ENCODE measurements around the gene ADI1.
"Not testable (repeated sequence)": the region's sequence is repeated elsewhere in the genome, so short reads cannot be mapped to it uniquely, and the experiment has no call there.

The ADI1 gene

DNA sequence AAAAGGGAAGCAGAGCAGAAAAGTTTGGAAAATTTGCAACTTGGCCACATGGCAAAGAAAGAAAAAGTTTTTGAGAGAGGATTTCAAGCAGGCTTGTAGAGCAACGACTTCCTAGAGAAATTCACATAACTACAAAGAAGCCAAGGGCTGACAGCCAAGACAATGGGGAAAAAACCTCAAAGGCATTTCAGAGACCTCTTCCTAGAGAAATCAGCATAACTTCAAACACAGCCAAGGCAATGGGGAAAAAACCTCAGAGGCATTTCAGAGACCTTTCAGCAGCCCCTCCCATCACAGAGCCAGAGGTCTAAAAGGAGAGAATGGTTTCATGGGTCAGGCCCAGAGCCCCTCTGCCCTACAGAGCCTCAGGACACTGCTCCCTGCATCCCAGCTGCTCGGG, 7.2 kb downstream of the ADI1 start:
- no peak overlapping the region for H3K4me3 ChIP-seq (ENCODE audit: low read depth, low read length)
- H3K27me3 ChIP-seq (ENCODE audit: control insufficient read depth, insufficient read depth, low read length): no peaks in the 10 kb centered on the region
- H3K36me3 ChIP-seq (ENCODE audit: control insufficient read depth, insufficient read depth, low read length): peaks cover 22% of the 10 kb centered on the region
- peaks cover 10% of the 10 kb centered on the region for H3K9me3 ChIP-seq (ENCODE audit: control insufficient read depth, insufficient read depth, low read depth, low read length)
- no peak overlapping the region for H3K9ac ChIP-seq (ENCODE audit: low read length)
- H3K27ac ChIP-seq (ENCODE audit: low read depth, low read length): no peak overlapping the region
- H3K4me1 ChIP-seq (ENCODE audit: control insufficient read depth, insufficient read depth, low read length): no peaks in the 10 kb centered on the region

DNA sequence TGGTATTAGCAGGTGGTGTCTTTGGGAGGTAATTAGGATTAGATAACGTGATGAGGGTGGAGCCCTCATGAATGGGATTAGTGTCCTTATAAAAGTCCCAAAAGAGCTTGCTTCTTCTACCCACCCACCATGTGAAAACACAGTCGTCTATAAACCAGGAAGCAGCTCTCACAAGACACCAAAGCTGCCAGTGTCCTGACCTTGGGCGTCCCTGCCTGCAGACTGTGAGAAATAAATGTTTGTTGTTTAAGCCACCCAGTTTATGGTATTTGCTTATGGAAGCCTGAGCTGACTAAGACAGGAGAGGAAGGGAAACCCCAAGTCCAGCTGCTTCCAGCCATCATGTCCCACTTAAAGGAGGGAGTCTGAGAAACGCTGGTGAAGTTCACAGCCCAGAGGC, 13.6 kb downstream of the ADI1 start:
- Histone ChIP-seq H3K9me3 (ENCODE audit: control insufficient read depth, insufficient read depth, low read depth, low read length) (no peaks in the 10 kb centered on the region), H3K36me3 (ENCODE audit: control insufficient read depth, insufficient read depth, low read length) (peaks cover 1% of the 10 kb centered on the region; the same call in 1 of the 2 replicates), H3K4me3 (ENCODE audit: low read depth, low read length) (no peak overlapping the region), H3K27ac (ENCODE audit: low read depth, low read length) (no peak overlapping the region), H3K4me1 (ENCODE audit: control insufficient read depth, insufficient read depth, low read length) (no peaks in the 10 kb centered on the region), H3K27me3 (ENCODE audit: control insufficient read depth, insufficient read depth, low read length) (no peaks in the 10 kb centered on the region), H3K9ac (ENCODE audit: low read length) (no peak overlapping the region)

DNA sequence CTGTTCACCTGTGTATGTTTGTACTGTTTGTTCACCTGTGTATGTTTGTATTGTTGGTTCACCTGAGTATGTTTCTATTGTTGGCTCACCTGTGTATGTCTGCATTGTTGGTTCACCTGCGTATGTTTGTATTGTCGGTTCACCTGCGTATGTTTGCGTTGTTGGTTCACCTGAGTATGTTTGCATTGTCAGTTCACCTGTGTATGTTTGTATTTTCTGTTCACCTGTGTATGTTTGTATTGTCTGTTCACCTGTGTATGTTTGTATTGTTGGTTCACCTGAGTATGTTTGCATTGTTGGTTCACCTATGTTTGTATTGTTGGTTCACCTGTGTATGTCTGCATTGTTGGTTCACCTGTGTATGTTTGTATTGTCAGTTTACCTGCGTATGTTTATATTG, 14.6 kb downstream of the ADI1 start:
- Histone ChIP-seq H3K4me1 (ENCODE audit: control insufficient read depth, insufficient read depth, low read length) (no peaks in the 10 kb centered on the region), H3K4me3 (ENCODE audit: low read depth, low read length) (no peak overlapping the region), H3K9me3 (ENCODE audit: control insufficient read depth, insufficient read depth, low read depth, low read length) (no peaks in the 10 kb centered on the region), H3K27ac (ENCODE audit: low read depth, low read length) (no peak overlapping the region), H3K9ac (ENCODE audit: low read length) (no peak overlapping the region), H3K36me3 (ENCODE audit: control insufficient read depth, insufficient read depth, low read length) (peaks cover 7% of the 10 kb centered on the region; the same call in 1 of the 2 replicates), H3K27me3 (ENCODE audit: control insufficient read depth, insufficient read depth, low read length) (no peaks in the 10 kb centered on the region)

DNA sequence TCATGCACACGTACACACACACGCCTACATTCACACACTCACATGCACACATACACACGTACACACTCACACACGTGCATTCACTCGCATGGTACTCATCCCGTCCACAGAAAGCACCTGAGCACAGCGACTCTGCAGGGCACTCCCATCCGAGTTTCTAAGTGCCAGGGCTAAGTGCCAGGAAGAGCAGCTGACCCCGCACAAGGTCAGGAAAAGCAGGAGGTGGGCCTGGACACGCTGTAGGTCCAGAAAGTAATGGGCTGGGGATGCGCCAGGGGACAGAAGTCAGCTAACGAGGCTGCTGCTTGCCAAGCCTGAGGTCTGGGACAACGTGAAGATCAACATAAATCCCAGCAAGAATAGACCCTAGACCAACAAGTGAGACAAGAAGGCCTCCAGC, 15.8 kb downstream of the ADI1 start:
- no peaks in the 10 kb centered on the region for H3K9me3 ChIP-seq (ENCODE audit: control insufficient read depth, insufficient read depth, low read depth, low read length)
- H3K9ac ChIP-seq (ENCODE audit: low read length): no peak overlapping the region
- no peak overlapping the region for H3K4me3 ChIP-seq (ENCODE audit: low read depth, low read length)
- no peak overlapping the region for H3K27ac ChIP-seq (ENCODE audit: low read depth, low read length)
- peaks cover 7% of the 10 kb centered on the region; the same call in 1 of the 2 replicates for H3K36me3 ChIP-seq (ENCODE audit: control insufficient read depth, insufficient read depth, low read length)
- no peaks in the 10 kb centered on the region for H3K4me1 ChIP-seq (ENCODE audit: control insufficient read depth, insufficient read depth, low read length)
- no peaks in the 10 kb centered on the region for H3K27me3 ChIP-seq (ENCODE audit: control insufficient read depth, insufficient read depth, low read length)

- no peaks in the 10 kb centered on the region for H3K4me1 ChIP-seq (ENCODE audit: control insufficient read depth, insufficient read depth, low read length)
- H3K27ac ChIP-seq (ENCODE audit: low read depth, low read length): no peak overlapping the region
- no peak overlapping the region for H3K4me3 ChIP-seq (ENCODE audit: low read depth, low read length)
- H3K36me3 ChIP-seq (ENCODE audit: control insufficient read depth, insufficient read depth, low read length): peaks cover 7% of the 10 kb centered on the region; the same call in 1 of the 2 replicates
- H3K27me3 ChIP-seq (ENCODE audit: control insufficient read depth, insufficient read depth, low read length): no peaks in the 10 kb centered on the region
- H3K9me3 ChIP-seq (ENCODE audit: control insufficient read depth, insufficient read depth, low read depth, low read length): no peaks in the 10 kb centered on the region
- no peak overlapping the region for H3K9ac ChIP-seq (ENCODE audit: low read length)
These were observed 16.3 kb downstream of the ADI1 start for GRCh38 chr2:3503046-3503445.

DNA sequence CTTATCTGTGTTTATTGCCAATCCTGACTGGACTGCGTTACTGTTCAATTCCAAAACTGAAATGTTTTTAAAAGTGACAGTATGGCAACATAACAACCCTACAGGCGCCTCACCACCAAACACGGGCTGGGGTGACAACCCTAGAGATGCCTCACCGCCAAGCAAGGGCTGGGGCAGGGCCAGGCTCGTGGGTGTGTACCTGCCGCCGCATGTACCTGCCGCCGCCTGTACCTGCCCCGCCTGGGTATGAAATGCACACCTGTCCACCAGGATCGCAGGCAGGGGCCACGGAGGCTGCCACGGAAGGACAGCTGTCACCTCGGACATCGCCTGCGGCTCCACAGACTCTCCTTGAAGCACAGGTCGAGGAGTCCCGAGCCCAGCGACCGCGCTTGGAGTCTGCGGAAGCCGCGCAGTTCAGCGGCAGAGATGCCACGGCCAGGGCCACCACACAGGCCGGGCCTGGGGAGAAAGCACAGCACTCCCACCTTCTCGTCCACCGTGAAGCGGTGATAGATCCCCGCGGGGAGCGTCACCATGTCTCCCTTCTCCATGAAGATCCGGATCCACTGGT, 18.9 kb downstream of the ADI1 start:
- H3K27ac ChIP-seq (ENCODE audit: low read depth, low read length): no peak overlapping the region
- no peak overlapping the region for H3K4me3 ChIP-seq (ENCODE audit: low read depth, low read length)
- no peaks in the 10 kb centered on the region for H3K9me3 ChIP-seq (ENCODE audit: control insufficient read depth, insufficient read depth, low read depth, low read length)
- no peaks in the 10 kb centered on the region for H3K27me3 ChIP-seq (ENCODE audit: control insufficient read depth, insufficient read depth, low read length)
- peaks cover 7% of the 10 kb centered on the region; the same call in 1 of the 2 replicates for H3K36me3 ChIP-seq (ENCODE audit: control insufficient read depth, insufficient read depth, low read length)
- H3K4me1 ChIP-seq (ENCODE audit: control insufficient read depth, insufficient read depth, low read length): no peaks in the 10 kb centered on the region
- no peak overlapping the region for H3K9ac ChIP-seq (ENCODE audit: low read length)

DNA sequence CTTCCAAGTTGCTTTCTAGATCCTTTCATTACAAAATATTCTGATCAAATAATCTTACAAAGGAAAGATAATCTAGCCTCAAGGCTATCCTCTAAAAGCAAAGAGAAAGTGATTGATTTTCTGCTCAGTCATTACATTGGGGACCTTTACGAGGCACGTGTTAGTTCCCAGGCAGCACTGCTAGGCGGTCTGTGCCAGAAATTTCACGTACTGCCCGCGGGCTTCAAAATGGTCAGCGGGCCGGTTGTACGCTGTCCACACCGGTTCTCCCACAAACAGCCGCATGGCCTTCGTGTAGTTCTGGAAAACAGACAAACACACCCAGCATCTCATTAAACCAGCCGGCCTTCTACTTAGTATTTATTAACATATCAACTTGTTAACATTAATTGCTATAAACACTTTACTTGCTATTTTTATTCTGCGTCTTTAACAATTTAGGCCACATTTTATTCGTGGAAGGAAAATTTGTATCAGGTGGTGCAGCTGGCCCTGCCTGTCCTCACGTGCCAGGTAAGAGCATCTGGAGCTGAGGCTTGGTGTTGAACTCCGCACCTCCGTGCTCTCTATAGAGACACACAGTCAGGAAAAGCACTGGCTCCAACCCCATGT, 20.4 kb downstream of the ADI1 start:
- H3K4me3 ChIP-seq (ENCODE audit: low read depth, low read length): no peak overlapping the region
- H3K27me3 ChIP-seq (ENCODE audit: control insufficient read depth, insufficient read depth, low read length): no peaks in the 10 kb centered on the region
- H3K9ac ChIP-seq (ENCODE audit: low read length): no peak overlapping the region
- no peaks in the 10 kb centered on the region for H3K9me3 ChIP-seq (ENCODE audit: control insufficient read depth, insufficient read depth, low read depth, low read length)
- peaks cover 7% of the 10 kb centered on the region; the same call in 1 of the 2 replicates for H3K36me3 ChIP-seq (ENCODE audit: control insufficient read depth, insufficient read depth, low read length)
- H3K27ac ChIP-seq (ENCODE audit: low read depth, low read length): no peak overlapping the region
- H3K4me1 ChIP-seq (ENCODE audit: control insufficient read depth, insufficient read depth, low read length): no peaks in the 10 kb centered on the region

DNA sequence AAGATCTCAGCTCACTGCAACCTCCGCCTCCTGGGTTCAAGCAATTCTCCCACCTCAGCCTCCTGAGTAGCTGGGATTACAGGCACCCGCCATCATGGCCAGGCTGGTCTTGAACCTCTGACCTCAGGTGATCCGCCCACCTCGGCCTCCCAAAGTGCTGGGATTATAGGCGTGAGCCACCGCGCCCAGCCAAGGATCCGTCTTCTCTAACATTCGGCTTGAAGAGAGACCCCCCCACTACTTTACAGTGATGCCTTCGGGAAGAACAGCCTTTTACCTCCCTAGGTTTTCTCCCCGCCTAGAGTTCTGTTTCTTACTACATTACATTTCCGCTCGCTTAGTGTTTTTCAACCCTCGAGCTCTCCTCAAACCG, 22.6 kb downstream of the ADI1 start:
- not testable (repeated sequence) for H3K9me3 ChIP-seq (ENCODE audit: control insufficient read depth, insufficient read depth, low read depth, low read length); H3K27me3 ChIP-seq (ENCODE audit: control insufficient read depth, insufficient read depth, low read length); H3K4me3 ChIP-seq (ENCODE audit: low read depth, low read length); H3K27ac ChIP-seq (ENCODE audit: low read depth, low read length); H3K4me1 ChIP-seq (ENCODE audit: control insufficient read depth, insufficient read depth, low read length); H3K36me3 ChIP-seq (ENCODE audit: control insufficient read depth, insufficient read depth, low read length); H3K9ac ChIP-seq (ENCODE audit: low read length)

- Histone ChIP-seq H3K4me3 (ENCODE audit: low read depth, low read length) (no peak overlapping the region), H3K27ac (ENCODE audit: low read depth, low read length) (no peak overlapping the region), H3K27me3 (ENCODE audit: control insufficient read depth, insufficient read depth, low read length) (no peaks in the 10 kb centered on the region), H3K36me3 (ENCODE audit: control insufficient read depth, insufficient read depth, low read length) (peaks cover under 1% of the 10 kb centered on the region; the same call in 1 of the 2 replicates), H3K9ac (ENCODE audit: low read length) (no peak overlapping the region), H3K4me1 (ENCODE audit: control insufficient read depth, insufficient read depth, low read length) (peaks cover 8% of the 10 kb centered on the region; the same call in 1 of the 2 replicates), H3K9me3 (ENCODE audit: control insufficient read depth, insufficient read depth, low read depth, low read length) (no peaks in the 10 kb centered on the region)
These were observed 24.2 kb downstream of the ADI1 start for GRCh38 chr2:3494984-3495666.

GRCh38 chr2:3493615-3494007, 25.7 kb downstream of the ADI1 start:
- Histone ChIP-seq H3K36me3 (ENCODE audit: control insufficient read depth, insufficient read depth, low read length) (no peaks in the 10 kb centered on the region; the same call in 1 of the 2 replicates), H3K27ac (ENCODE audit: low read depth, low read length) (no peak overlapping the region), H3K4me1 (ENCODE audit: control insufficient read depth, insufficient read depth, low read length) (peaks cover 8% of the 10 kb centered on the region; the same call in 1 of the 2 replicates), H3K9me3 (ENCODE audit: control insufficient read depth, insufficient read depth, low read depth, low read length) (no peaks in the 10 kb centered on the region), H3K9ac (ENCODE audit: low read length) (no peak overlapping the region), H3K27me3 (ENCODE audit: control insufficient read depth, insufficient read depth, low read length) (no peaks in the 10 kb centered on the region), H3K4me3 (ENCODE audit: low read depth, low read length) (no peak overlapping the region)

DNA sequence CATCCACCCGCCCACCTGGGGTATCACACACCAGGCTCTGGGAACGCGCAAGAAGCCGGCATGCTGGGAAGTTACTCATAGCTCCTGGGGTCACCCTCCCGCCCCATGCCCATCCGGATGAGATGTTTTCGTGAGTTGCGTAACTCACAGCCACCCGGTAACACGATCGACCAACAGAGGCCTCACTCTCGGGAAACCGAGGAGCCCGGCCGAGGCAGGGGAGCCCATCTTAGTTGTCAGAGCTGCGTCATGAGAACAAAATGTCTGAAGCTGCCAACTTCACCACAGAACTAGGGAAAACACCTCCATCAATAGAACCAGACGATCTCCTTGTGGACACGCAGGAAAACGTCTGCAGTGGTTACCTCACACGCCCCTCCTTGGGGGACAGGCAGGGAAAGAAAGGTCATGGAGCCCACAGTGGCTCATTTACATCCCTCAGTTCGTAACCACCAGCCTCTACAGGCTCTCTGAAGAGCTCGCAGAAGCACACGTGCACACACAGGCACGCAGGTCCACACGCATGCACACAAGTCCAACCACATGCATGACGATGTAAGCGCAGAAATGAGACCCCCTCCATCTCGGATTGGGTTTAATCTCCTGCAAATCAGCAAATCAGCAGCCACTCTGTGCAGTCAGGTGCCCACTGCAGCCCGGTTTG, 26.2 kb downstream of the ADI1 start:
- Histone ChIP-seq H3K9me3 (ENCODE audit: control insufficient read depth, insufficient read depth, low read depth, low read length) (no peaks in the 10 kb centered on the region), H3K4me3 (ENCODE audit: low read depth, low read length) (no peak overlapping the region), H3K27me3 (ENCODE audit: control insufficient read depth, insufficient read depth, low read length) (no peaks in the 10 kb centered on the region), H3K4me1 (ENCODE audit: control insufficient read depth, insufficient read depth, low read length) (peaks cover 8% of the 10 kb centered on the region; the same call in 1 of the 2 replicates), H3K9ac (ENCODE audit: low read length) (no peak overlapping the region), H3K36me3 (ENCODE audit: control insufficient read depth, insufficient read depth, low read length) (no peaks in the 10 kb centered on the region), H3K27ac (ENCODE audit: low read depth, low read length) (no peak overlapping the region)

All from HUES6 (cell line).